K562 (cell line): ENCODE measurements around the gene PACSIN3. TPM values are rescaled to one million over a fixed set of nuclear protein-coding genes. Genes with fewer than 3 reads are reported as not detected.

Source experiments
- CTBP1 ChIP-seq: fragments of 450-650 bp; IDR thresholded peaks from 2 replicates; pipeline ENCODE4 v1.6.1; 2016; ENCODE audit warnings: borderline replicate concordance
- FOXP1 ChIP-seq: sonication (generic); formaldehyde crosslinking; IDR thresholded peaks from 2 replicates; pipeline ENCODE4 v1.8.0; 2022; ENCODE audit warnings: mild to moderate bottlenecking, missing genetic modification reagents
- GATA2 ChIP-seq: sonication (generic); formaldehyde crosslinking; IDR thresholded peaks from 2 replicates; pipeline ENCODE4 v1.4.0; 2020; ENCODE audit warnings: mild to moderate bottlenecking, missing genetic modification reagents
- HNRNPH1 ChIP-seq: fragments of 200-400 bp; formaldehyde crosslinking; optimal IDR thresholded peaks from 2 replicates; pipeline ENCODE3; 2017; ENCODE audit warnings: low read depth, mild to moderate bottlenecking, low read length, moderate library complexity
- KDM5B ChIP-seq: fragments of 200-600 bp; sonication (generic); IDR thresholded peaks from 2 replicates; pipeline ENCODE4 v1.6.1; 2012; ENCODE audit warnings: low read depth, mild to moderate bottlenecking, moderate library complexity, low read length, control low read depth, inconsistent platforms; ENCODE audit not compliant: insufficient replicate concordance
- MCM7 ChIP-seq, 2 experiments: fragments of 450-650 bp; IDR thresholded peaks; 2 replicates each; pipeline ENCODE4 v1.6.1; 2016 to 2018
- NCOA6 ChIP-seq: fragments of 450-650 bp; IDR thresholded peaks from 2 replicates; pipeline ENCODE4 v1.6.1; 2017; ENCODE audit warnings: mild to moderate bottlenecking
- NRF1 ChIP-seq, 2 experiments: fragments of 450-650 bp; IDR thresholded peaks in 1 of 2; conservative IDR thresholded peaks in 1 of 2; 2 replicates each; pipeline ENCODE4 v1.6.1; 2014; ENCODE audit warnings: mild to moderate bottlenecking in 2 of 2
- POLR2A ChIP-seq: fragments of 450-650 bp; conservative IDR thresholded peaks from 2 replicates; pipeline ENCODE4 v1.6.1; 2016
- POLR2G ChIP-seq: fragments of 200-400 bp; formaldehyde crosslinking; IDR thresholded peaks from 2 replicates; pipeline ENCODE4 v1.6.1; 2017; ENCODE audit warnings: low read depth, mild to moderate bottlenecking, antibody characterized with exemption, low read length, moderate library complexity
- PRPF4 ChIP-seq: fragments of 200-400 bp; formaldehyde crosslinking; IDR thresholded peaks from one replicate; pipeline ENCODE4 v1.6.1; 2017; ENCODE audit warnings: low read length, low read depth, mild to moderate bottlenecking; ENCODE audit not compliant: insufficient read depth, poor library complexity, severe bottlenecking
- STAG1 ChIP-seq: sonication (generic); formaldehyde crosslinking; IDR thresholded peaks from 2 replicates; pipeline ENCODE4 v1.5.0; 2020; ENCODE audit warnings: missing genetic modification reagents, borderline replicate concordance
- ZBTB7A ChIP-seq: IDR thresholded peaks from 2 replicates; pipeline ENCODE4 v1.6.1; 2011; ENCODE audit warnings: low read depth, mild to moderate bottlenecking, low read length, moderate library complexity, borderline replicate concordance; ENCODE audit not compliant: control insufficient read depth
- ZNF12 ChIP-seq: sonication (generic); formaldehyde crosslinking; IDR thresholded peaks from 2 replicates; pipeline ENCODE4 v1.4.0; 2020; ENCODE audit warnings: mild to moderate bottlenecking, missing genetic modification reagents
- ZNF436 ChIP-seq: fragments of 250-450, 450-650 bp; sonication (Bioruptor Pico); formaldehyde crosslinking; IDR thresholded peaks from 2 replicates; pipeline ENCODE4 v1.7.0; 2020; ENCODE audit warnings: mild to moderate bottlenecking
- ZNF592 ChIP-seq: fragments of 450-650 bp; IDR thresholded peaks from 2 replicates; pipeline ENCODE4 v1.6.1; 2017; ENCODE audit warnings: antibody characterized with exemption, mild to moderate bottlenecking
- polyA plus RNA-seq, 8 experiments: library from polyadenylated mRNA; depleted of rRNA in 4 of 8; stranded (reverse) in 5 of 8; unstranded in 3 of 8; fragments of >200 nt; fragmentation: Nextera tagmentation in 2 of 8; fragmentation: Illumina TruSeq in 1 of 8; extraction: Ambion mirVana in 2 of 8; extraction: Trizol in 1 of 8; gene quantifications; 2 replicates each; pipeline versions ENCODE4 v1.2.1 to v1.2.3, GENCODE V29; 2011 to 2014; ENCODE audit warnings: inconsistent platforms in 1 of 8, missing spikeins in 1 of 8
- total RNA-seq, 7 experiments: library from RNA; depleted of rRNA in 6 of 7; stranded (reverse); fragments of >200 nt in 6 of 7; fragmentation: Illumina TruSeq in 2 of 7; extraction: Trizol in 2 of 7; gene quantifications; 2 replicates each; pipeline versions ENCODE4 v1.2.1 to v1.2.3, GENCODE V29; 2011 to 2021; ENCODE audit warnings: low replicate concordance in 1 of 7
- TF ChIP-seq, protein P1 (sequence below): fragments of 450-650 bp; IDR thresholded peaks from 2 replicates; pipeline ENCODE4 v1.6.1; 2017; ENCODE audit warnings: mild to moderate bottlenecking, moderate library complexity
- TF ChIP-seq, protein P2 (sequence below): fragments of 250-450 bp; sonication (Bioruptor Pico); IDR thresholded peaks from 2 replicates; pipeline ENCODE4 v1.8.0; 2021; ENCODE audit warnings: borderline replicate concordance, mild to moderate bottlenecking, moderate library complexity; ENCODE audit not compliant: poor library complexity, severe bottlenecking

PACSIN3 gene
- total and polyA plus RNA-seq, 9 of the 15 experiments (the other 6 are each of a cell fraction or from before 2014, with no cell fraction given): 0.13 to 18.1 (median 7.1) TPM

GRCh38 chr11:47161134-47161854 lies 24.9 kb downstream of the PACSIN3 start (continued):
- TF ChIP-seq, protein P1, sequence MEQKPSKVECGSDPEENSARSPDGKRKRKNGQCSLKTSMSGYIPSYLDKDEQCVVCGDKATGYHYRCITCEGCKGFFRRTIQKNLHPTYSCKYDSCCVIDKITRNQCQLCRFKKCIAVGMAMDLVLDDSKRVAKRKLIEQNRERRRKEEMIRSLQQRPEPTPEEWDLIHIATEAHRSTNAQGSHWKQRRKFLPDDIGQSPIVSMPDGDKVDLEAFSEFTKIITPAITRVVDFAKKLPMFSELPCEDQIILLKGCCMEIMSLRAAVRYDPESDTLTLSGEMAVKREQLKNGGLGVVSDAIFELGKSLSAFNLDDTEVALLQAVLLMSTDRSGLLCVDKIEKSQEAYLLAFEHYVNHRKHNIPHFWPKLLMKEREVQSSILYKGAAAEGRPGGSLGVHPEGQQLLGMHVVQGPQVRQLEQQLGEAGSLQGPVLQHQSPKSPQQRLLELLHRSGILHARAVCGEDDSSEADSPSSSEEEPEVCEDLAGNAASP: no peak
- TF ChIP-seq FOXP1 (CRISPR knock-in tag) (no peak), ZNF436 (CRISPR knock-in tag) (no peak), STAG1 (peak; percentile 84; the same call in 1 of the 2 replicates), PRPF4 (no peak), HNRNPH1 (no peak), MCM7 (IDR thresholded peaks at IDR 0.05) (no peak), NRF1 (conservative IDR thresholded peaks at IDR 0.05 in 1 of 2, IDR thresholded peaks at IDR 0.05 in 1 of 2) (no peak), ZBTB7A (peak; percentile 66; the same call in 1 of the 2 replicates), POLR2G (peak; percentile 58; the same call in 1 of the 2 replicates), GATA2 (CRISPR knock-in tag) (no peak), KDM5B (no peak), ZNF592 (no peak), POLR2A (no peak), NCOA6 (no peak), CTBP1 (no peak), ZNF12 (CRISPR knock-in tag) (0 out of 2 replicates have a peak, but pooled peaks have one; percentile 41)
- TF ChIP-seq, protein P2, sequence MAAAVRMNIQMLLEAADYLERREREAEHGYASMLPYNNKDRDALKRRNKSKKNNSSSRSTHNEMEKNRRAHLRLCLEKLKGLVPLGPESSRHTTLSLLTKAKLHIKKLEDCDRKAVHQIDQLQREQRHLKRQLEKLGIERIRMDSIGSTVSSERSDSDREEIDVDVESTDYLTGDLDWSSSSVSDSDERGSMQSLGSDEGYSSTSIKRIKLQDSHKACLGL (CRISPR knock-in tag): no peak
